ENCODE measurements around the gene TAOK1. TPM values are rescaled to one million over a fixed set of nuclear protein-coding genes. Genes with fewer than 3 reads are reported as not detected.

Gene TAOK1
- polyA plus RNA-seq, 2 of the 4 experiments (the other 2 are of a cell fraction): 18.2 to 46.7 TPM

DNA sequence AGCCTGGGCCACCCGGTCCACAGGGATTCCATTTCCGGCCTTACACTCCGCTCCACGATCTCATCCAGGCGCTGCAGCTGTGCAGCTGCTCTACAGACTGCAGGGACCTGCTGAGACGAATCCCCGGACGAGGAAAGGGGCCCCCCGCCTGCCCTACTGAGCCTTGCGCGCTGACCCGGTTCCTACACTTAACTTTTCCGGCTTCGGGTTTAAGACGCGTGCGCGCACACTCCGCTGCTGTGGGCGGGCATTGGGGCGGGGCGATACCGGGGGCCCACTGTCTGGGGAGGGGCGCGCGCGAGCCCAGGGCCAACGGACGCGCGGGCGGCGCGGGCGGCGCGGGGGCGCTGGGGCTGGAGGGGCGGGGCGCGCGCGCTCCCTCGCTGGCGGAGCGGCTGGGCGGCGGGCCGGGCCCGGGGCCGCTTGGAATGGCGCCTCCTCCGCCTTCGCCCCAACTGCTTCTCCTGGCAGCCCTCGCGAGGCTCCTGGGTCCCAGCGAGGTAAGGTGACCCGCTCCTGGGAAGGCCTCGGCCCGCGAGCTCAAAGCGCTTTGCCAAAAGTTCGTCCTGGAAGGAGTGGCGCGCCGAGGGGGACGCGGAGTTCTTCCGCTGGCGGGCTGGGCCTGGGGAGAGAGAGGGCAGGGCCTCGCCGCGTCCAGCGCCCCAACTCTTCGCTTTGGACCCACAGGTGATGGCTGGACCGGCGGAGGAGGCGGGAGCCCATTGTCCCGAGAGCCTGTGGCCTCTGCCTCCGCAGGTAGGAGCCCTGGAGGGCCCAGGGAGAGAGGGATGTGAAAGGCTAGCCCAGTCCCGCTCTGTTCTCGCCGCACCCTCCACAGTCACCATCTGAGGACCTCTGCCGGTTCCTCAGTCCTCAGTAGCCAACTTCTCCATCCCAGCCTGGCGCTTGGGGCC, 178.4 kb downstream of the TAOK1 start, which contains the start of gene TP53I13 (continued):
- no peak for TF ChIP-seq TP53 (CRISPR knock-in tag; IDR thresholded peaks at IDR 0.05)
- no peak for TF ChIP-seq EHMT2 (IDR thresholded peaks at IDR 0.05; ENCODE audit: low read depth)
- TF ChIP-seq GATA3 (IDR thresholded peaks at IDR 0.05; ENCODE audit: borderline replicate concordance): no peak
- TF ChIP-seq MAZ (IDR thresholded peaks at IDR 0.05; ENCODE audit: borderline replicate concordance, low read depth, low read length): no peak
- no peak for TF ChIP-seq CEBPB (IDR thresholded peaks at IDR 0.05)
- TF ChIP-seq, protein P1, sequence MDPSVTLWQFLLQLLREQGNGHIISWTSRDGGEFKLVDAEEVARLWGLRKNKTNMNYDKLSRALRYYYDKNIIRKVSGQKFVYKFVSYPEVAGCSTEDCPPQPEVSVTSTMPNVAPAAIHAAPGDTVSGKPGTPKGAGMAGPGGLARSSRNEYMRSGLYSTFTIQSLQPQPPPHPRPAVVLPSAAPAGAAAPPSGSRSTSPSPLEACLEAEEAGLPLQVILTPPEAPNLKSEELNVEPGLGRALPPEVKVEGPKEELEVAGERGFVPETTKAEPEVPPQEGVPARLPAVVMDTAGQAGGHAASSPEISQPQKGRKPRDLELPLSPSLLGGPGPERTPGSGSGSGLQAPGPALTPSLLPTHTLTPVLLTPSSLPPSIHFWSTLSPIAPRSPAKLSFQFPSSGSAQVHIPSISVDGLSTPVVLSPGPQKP (IDR thresholded peaks at IDR 0.05; ENCODE audit: low read depth, low read length): no peak
- TF ChIP-seq, protein P2, sequence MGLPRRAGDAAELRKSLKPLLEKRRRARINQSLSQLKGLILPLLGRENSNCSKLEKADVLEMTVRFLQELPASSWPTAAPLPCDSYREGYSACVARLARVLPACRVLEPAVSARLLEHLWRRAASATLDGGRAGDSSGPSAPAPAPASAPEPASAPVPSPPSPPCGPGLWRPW (IDR thresholded peaks at IDR 0.05): no peak
- TF ChIP-seq, protein P3, sequence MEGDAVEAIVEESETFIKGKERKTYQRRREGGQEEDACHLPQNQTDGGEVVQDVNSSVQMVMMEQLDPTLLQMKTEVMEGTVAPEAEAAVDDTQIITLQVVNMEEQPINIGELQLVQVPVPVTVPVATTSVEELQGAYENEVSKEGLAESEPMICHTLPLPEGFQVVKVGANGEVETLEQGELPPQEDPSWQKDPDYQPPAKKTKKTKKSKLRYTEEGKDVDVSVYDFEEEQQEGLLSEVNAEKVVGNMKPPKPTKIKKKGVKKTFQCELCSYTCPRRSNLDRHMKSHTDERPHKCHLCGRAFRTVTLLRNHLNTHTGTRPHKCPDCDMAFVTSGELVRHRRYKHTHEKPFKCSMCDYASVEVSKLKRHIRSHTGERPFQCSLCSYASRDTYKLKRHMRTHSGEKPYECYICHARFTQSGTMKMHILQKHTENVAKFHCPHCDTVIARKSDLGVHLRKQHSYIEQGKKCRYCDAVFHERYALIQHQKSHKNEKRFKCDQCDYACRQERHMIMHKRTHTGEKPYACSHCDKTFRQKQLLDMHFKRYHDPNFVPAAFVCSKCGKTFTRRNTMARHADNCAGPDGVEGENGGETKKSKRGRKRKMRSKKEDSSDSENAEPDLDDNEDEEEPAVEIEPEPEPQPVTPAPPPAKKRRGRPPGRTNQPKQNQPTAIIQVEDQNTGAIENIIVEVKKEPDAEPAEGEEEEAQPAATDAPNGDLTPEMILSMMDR (IDR thresholded peaks at IDR 0.05): no peak
- TF ChIP-seq, protein P4, sequence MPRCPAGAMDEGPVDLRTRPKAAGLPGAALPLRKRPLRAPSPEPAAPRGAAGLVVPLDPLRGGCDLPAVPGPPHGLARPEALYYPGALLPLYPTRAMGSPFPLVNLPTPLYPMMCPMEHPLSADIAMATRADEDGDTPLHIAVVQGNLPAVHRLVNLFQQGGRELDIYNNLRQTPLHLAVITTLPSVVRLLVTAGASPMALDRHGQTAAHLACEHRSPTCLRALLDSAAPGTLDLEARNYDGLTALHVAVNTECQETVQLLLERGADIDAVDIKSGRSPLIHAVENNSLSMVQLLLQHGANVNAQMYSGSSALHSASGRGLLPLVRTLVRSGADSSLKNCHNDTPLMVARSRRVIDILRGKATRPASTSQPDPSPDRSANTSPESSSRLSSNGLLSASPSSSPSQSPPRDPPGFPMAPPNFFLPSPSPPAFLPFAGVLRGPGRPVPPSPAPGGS (IDR thresholded peaks at IDR 0.05): peak; percentile 84; the same call in 2 of the 3 replicates
- TF ChIP-seq NPAS2 (CRISPR knock-in tag; IDR thresholded peaks at IDR 0.05; ENCODE audit: borderline replicate concordance): no peak
- no peak for TF ChIP-seq POLR2AphosphoS2 (conservative IDR thresholded peaks at IDR 0.05; ENCODE audit: low read length)
- TF ChIP-seq RCOR1 (IDR thresholded peaks at IDR 0.05; ENCODE audit: low read depth, low read length): no peak
- TF ChIP-seq FOSL2 (IDR thresholded peaks at IDR 0.05): no peak
- no peak for TF ChIP-seq FOSL2 (CRISPR knock-in tag; IDR thresholded peaks at IDR 0.05)
- TF ChIP-seq EP300 (IDR thresholded peaks at IDR 0.05): no peak
- TF ChIP-seq ZC3H11A (IDR thresholded peaks at IDR 0.05): no peak
- TF ChIP-seq POLR2A (IDR thresholded peaks at IDR 0.05; ENCODE audit: low read length): peak; percentile 81
- TF ChIP-seq CHD2 (IDR thresholded peaks at IDR 0.05; ENCODE audit: low read length, partially characterized antibody): peak; percentile 69
- no peak for TF ChIP-seq BHLHE40 (IDR thresholded peaks at IDR 0.05; ENCODE audit: low read depth, low read length)
- TF ChIP-seq EHF (CRISPR knock-in tag; IDR thresholded peaks at IDR 0.05): no peak
- TF ChIP-seq, protein P5, sequence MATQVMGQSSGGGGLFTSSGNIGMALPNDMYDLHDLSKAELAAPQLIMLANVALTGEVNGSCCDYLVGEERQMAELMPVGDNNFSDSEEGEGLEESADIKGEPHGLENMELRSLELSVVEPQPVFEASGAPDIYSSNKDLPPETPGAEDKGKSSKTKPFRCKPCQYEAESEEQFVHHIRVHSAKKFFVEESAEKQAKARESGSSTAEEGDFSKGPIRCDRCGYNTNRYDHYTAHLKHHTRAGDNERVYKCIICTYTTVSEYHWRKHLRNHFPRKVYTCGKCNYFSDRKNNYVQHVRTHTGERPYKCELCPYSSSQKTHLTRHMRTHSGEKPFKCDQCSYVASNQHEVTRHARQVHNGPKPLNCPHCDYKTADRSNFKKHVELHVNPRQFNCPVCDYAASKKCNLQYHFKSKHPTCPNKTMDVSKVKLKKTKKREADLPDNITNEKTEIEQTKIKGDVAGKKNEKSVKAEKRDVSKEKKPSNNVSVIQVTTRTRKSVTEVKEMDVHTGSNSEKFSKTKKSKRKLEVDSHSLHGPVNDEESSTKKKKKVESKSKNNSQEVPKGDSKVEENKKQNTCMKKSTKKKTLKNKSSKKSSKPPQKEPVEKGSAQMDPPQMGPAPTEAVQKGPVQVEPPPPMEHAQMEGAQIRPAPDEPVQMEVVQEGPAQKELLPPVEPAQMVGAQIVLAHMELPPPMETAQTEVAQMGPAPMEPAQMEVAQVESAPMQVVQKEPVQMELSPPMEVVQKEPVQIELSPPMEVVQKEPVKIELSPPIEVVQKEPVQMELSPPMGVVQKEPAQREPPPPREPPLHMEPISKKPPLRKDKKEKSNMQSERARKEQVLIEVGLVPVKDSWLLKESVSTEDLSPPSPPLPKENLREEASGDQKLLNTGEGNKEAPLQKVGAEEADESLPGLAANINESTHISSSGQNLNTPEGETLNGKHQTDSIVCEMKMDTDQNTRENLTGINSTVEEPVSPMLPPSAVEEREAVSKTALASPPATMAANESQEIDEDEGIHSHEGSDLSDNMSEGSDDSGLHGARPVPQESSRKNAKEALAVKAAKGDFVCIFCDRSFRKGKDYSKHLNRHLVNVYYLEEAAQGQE (IDR thresholded peaks at IDR 0.05): peak; percentile 46
- TF ChIP-seq ESRRA (IDR thresholded peaks at IDR 0.05; ENCODE audit: borderline replicate concordance, low read length): no peak
- TF ChIP-seq NFE2L2 (conservative IDR thresholded peaks at IDR 0.05; ENCODE audit: low read length): no peak
- no peak for TF ChIP-seq HEYL (CRISPR knock-in tag; IDR thresholded peaks at IDR 0.05)
- TF ChIP-seq SREBF2 (IDR thresholded peaks at IDR 0.05): no peak
- 0 out of 2 replicates have a peak, but pooled peaks have one; percentile 28 for TF ChIP-seq HOXB5 (CRISPR knock-in tag; IDR thresholded peaks at IDR 0.05)
- no peak for TF ChIP-seq CBX8 (IDR thresholded peaks at IDR 0.05)
- TF ChIP-seq, protein P6, sequence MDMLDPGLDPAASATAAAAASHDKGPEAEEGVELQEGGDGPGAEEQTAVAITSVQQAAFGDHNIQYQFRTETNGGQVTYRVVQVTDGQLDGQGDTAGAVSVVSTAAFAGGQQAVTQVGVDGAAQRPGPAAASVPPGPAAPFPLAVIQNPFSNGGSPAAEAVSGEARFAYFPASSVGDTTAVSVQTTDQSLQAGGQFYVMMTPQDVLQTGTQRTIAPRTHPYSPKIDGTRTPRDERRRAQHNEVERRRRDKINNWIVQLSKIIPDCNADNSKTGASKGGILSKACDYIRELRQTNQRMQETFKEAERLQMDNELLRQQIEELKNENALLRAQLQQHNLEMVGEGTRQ (IDR thresholded peaks at IDR 0.05): no peak
- peak; percentile 55; the same call in 1 of the 2 replicates for TF ChIP-seq PHF8 (IDR thresholded peaks at IDR 0.05; ENCODE audit: borderline replicate concordance, low read depth)
